ENCODE data around the gene ROPN1B. TPM values are rescaled to one million over a fixed set of nuclear protein-coding genes. Genes with fewer than 3 reads are reported as not detected.

The ROPN1B gene
- total RNA-seq, 1 experiment from 2014 or later = 0.13 TPM

DNA sequence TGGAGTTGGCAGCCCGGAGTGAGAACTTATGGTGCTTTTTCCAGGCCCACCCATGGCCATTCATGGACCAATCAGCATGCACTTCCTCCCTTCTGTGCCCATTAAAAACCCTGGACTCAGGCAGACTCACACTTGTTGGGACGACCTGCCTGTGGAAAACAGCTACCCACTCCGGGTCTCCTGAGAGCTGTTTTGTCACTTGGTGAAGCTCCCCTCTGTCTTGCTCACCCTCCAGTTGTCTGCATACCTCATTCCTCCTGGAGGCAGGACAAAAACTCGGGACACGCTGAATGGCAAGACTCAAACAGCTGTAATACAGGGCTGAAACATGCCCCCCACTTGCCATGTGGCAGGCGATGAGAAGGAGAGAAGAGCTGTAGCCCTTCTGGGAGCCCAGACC is 35.2 kb downstream of the ROPN1B start:
- TF ChIP-seq, protein P1, sequence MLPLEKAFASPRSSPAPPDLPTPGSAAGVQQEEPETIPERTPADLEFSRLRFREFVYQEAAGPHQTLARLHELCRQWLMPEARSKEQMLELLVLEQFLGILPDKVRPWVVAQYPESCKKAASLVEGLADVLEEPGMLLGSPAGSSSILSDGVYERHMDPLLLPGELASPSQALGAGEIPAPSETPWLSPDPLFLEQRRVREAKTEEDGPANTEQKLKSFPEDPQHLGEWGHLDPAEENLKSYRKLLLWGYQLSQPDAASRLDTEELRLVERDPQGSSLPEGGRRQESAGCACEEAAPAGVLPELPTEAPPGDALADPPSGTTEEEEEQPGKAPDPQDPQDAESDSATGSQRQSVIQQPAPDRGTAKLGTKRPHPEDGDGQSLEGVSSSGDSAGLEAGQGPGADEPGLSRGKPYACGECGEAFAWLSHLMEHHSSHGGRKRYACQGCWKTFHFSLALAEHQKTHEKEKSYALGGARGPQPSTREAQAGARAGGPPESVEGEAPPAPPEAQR (CRISPR knock-in tag; IDR thresholded peaks at IDR 0.05) = no peak
- TF ChIP-seq, protein P2, sequence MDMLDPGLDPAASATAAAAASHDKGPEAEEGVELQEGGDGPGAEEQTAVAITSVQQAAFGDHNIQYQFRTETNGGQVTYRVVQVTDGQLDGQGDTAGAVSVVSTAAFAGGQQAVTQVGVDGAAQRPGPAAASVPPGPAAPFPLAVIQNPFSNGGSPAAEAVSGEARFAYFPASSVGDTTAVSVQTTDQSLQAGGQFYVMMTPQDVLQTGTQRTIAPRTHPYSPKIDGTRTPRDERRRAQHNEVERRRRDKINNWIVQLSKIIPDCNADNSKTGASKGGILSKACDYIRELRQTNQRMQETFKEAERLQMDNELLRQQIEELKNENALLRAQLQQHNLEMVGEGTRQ (CRISPR knock-in tag; IDR thresholded peaks at IDR 0.05) = no peak
- no peak for TF ChIP-seq SMAD3 (CRISPR knock-in tag; IDR thresholded peaks at IDR 0.05; ENCODE audit: borderline replicate concordance)
- TF ChIP-seq, protein P3, sequence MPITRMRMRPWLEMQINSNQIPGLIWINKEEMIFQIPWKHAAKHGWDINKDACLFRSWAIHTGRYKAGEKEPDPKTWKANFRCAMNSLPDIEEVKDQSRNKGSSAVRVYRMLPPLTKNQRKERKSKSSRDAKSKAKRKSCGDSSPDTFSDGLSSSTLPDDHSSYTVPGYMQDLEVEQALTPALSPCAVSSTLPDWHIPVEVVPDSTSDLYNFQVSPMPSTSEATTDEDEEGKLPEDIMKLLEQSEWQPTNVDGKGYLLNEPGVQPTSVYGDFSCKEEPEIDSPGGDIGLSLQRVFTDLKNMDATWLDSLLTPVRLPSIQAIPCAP (CRISPR knock-in tag; IDR thresholded peaks at IDR 0.05) = no peak
- TF ChIP-seq, protein P4, sequence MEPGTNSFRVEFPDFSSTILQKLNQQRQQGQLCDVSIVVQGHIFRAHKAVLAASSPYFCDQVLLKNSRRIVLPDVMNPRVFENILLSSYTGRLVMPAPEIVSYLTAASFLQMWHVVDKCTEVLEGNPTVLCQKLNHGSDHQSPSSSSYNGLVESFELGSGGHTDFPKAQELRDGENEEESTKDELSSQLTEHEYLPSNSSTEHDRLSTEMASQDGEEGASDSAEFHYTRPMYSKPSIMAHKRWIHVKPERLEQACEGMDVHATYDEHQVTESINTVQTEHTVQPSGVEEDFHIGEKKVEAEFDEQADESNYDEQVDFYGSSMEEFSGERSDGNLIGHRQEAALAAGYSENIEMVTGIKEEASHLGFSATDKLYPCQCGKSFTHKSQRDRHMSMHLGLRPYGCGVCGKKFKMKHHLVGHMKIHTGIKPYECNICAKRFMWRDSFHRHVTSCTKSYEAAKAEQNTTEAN (CRISPR knock-in tag; IDR thresholded peaks at IDR 0.05) = no peak
- TF ChIP-seq ATF1 (CRISPR knock-in tag; IDR thresholded peaks at IDR 0.05) = no peak
- TF ChIP-seq, protein P5, sequence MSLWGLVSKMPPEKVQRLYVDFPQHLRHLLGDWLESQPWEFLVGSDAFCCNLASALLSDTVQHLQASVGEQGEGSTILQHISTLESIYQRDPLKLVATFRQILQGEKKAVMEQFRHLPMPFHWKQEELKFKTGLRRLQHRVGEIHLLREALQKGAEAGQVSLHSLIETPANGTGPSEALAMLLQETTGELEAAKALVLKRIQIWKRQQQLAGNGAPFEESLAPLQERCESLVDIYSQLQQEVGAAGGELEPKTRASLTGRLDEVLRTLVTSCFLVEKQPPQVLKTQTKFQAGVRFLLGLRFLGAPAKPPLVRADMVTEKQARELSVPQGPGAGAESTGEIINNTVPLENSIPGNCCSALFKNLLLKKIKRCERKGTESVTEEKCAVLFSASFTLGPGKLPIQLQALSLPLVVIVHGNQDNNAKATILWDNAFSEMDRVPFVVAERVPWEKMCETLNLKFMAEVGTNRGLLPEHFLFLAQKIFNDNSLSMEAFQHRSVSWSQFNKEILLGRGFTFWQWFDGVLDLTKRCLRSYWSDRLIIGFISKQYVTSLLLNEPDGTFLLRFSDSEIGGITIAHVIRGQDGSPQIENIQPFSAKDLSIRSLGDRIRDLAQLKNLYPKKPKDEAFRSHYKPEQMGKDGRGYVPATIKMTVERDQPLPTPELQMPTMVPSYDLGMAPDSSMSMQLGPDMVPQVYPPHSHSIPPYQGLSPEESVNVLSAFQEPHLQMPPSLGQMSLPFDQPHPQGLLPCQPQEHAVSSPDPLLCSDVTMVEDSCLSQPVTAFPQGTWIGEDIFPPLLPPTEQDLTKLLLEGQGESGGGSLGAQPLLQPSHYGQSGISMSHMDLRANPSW (CRISPR knock-in tag; conservative IDR thresholded peaks at IDR 0.05; ENCODE audit: low read depth) = no peak
- Mint-ChIP-seq H3K36me3 (peaks cover 11% of the 10 kb centered on the region), H3K27ac (no peak overlapping the region), H3K4me3 (no peak overlapping the region), H3K4me1 (no peaks in the 10 kb centered on the region), H3K9me3 (peaks cover 30% of the 10 kb centered on the region), H3K27me3 (ENCODE audit: low read depth) (peaks cover 27% of the 10 kb centered on the region)
- DNase-seq (ENCODE audit: low spot score) = no peak
- no peak for ATAC-seq
- ChIA-PET CTCF (interaction anchor here (0.8 kb wide), 1 partner anchor 77 kb away, joined by 3 read pairs; no protein-coding TSS in a partner anchor), POLR2A (no interaction called here)

DNA sequence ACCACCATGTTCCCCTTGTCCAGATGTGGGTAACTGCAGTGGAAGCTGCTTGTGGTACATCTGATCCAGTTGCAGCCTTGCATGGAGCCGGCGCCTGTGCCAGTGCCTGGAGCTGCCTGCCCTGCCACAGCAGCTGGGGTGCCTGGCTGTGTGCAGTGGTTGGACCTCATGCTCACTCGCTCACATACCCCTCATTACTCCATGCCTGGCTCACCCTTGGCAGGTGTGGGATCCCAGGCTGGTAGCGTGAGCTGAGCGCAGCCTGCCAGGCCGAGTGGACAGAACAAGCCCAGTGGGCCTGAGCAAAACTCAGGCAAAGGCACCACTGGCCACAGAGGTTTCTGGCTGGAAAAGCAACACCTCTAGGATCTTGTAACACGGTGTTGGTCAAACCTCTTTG is 35.7 kb downstream of the ROPN1B start:
- Mint-ChIP-seq H3K9me3 (peaks cover 26% of the 10 kb centered on the region), H3K27me3 (ENCODE audit: low read depth) (peaks cover 22% of the 10 kb centered on the region), H3K36me3 (peaks cover 7% of the 10 kb centered on the region), H3K4me3 (no peak overlapping the region), H3K4me1 (no peaks in the 10 kb centered on the region), H3K27ac (no peak overlapping the region)
- ATAC-seq (no peak), DNase-seq (ENCODE audit: low spot score) (no peak)
- CTCF ChIA-PET = interaction anchor here (0.8 kb wide), 1 partner anchor 77 kb away, joined by 3 read pairs; no protein-coding TSS in a partner anchor
- POLR2A ChIA-PET = no interaction called here
- TF ChIP-seq ZNF138 (CRISPR knock-in tag; conservative IDR thresholded peaks at IDR 0.05) (no peak), GABPB1 (CRISPR knock-in tag; IDR thresholded peaks at IDR 0.05) (no peak), SMAD3 (CRISPR knock-in tag; IDR thresholded peaks at IDR 0.05; ENCODE audit: borderline replicate concordance) (no peak), SP1 (CRISPR knock-in tag; conservative IDR thresholded peaks at IDR 0.05) (no peak), ZNF317 (CRISPR knock-in tag; IDR thresholded peaks at IDR 0.05; ENCODE audit: borderline replicate concordance, low read depth) (no peak)
- TF ChIP-seq, protein P6, sequence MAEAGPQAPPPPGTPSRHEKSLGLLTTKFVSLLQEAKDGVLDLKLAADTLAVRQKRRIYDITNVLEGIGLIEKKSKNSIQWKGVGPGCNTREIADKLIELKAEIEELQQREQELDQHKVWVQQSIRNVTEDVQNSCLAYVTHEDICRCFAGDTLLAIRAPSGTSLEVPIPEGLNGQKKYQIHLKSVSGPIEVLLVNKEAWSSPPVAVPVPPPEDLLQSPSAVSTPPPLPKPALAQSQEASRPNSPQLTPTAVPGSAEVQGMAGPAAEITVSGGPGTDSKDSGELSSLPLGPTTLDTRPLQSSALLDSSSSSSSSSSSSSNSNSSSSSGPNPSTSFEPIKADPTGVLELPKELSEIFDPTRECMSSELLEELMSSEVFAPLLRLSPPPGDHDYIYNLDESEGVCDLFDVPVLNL (CRISPR knock-in tag; IDR thresholded peaks at IDR 0.05; ENCODE audit: borderline replicate concordance, low read depth) = no peak
- TF ChIP-seq, protein P5 (CRISPR knock-in tag; conservative IDR thresholded peaks at IDR 0.05; ENCODE audit: low read depth) = no peak
- TF ChIP-seq, protein P7, sequence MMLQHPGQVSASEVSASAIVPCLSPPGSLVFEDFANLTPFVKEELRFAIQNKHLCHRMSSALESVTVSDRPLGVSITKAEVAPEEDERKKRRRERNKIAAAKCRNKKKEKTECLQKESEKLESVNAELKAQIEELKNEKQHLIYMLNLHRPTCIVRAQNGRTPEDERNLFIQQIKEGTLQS (CRISPR knock-in tag; conservative IDR thresholded peaks at IDR 0.05) = no peak
